WERI-Rb-1 (cell line): ENCODE data around the gene C2CD2.
A peak's percentile ranks its signal among the peaks of the same experiment; 100 is the strongest.

ENCODE experiments used
- DNase-seq: peaks from one replicate; pipeline ENCODE4 v3.0.0-alpha.2; 2020
- H3K27ac ChIP-seq: fragments of 250-450 bp; sonication (Bioruptor Pico); 2 replicates; pipeline ENCODE4 v1.5.1; 2020; ENCODE audit warnings: mild to moderate bottlenecking, moderate library complexity
- H3K27me3 ChIP-seq: fragments of 250-450 bp; sonication (Bioruptor Pico); 2 replicates; pipeline ENCODE4 v1.5.1; 2021; ENCODE audit warnings: mild to moderate bottlenecking, low read depth, moderate library complexity; ENCODE audit not compliant: insufficient read depth, severe bottlenecking
- H3K36me3 ChIP-seq: fragments of 250-450 bp; sonication (Bioruptor Pico); 2 replicates; pipeline ENCODE4 v1.5.1; 2020; ENCODE audit warnings: mild to moderate bottlenecking, moderate library complexity
- H3K4me3 ChIP-seq: 2 replicates; pipeline ENCODE4 v1.5.1; 2011; ENCODE audit warnings: low read depth, mild to moderate bottlenecking, control low read depth, low read length
- H3K9me3 ChIP-seq: fragments of 250-450 bp; sonication (Bioruptor Pico); 2 replicates; pipeline ENCODE4 v1.5.1; 2021; ENCODE audit warnings: mild to moderate bottlenecking, moderate library complexity; ENCODE audit not compliant: severe bottlenecking
- TF ChIP-seq, protein P1 (sequence below): IDR thresholded peaks from 2 replicates; pipeline ENCODE4 v1.5.1; 2011; ENCODE audit warnings: low read depth, mild to moderate bottlenecking, control low read depth, inconsistent platforms, low read length

C2CD2 gene

DNA sequence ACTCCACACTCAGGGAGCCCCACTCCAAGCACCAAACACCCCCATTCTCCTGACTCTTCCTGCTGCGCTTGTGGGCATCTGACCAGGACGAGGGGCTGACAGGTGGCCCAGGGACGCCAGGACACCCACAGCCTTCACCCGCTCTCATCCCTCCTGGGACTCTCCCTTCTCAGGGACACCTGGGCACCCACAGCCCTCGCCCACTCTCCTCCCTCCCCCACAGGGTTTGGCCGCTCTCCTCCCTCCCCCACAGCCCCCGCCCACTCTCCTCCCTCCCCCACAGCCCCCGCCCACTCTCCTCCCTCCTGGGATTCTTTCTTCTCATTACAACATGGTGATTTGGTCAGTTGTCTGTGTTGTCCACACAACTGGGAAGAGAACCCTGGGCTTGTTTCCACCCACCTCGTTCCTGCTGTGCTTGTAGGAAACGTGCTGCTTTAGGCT, 118.1 kb downstream of the C2CD2 start:
- H3K27ac ChIP-seq: peak overlapping the region; percentile 35; the same call in 1 of the 2 replicates
- TF ChIP-seq, protein P1, sequence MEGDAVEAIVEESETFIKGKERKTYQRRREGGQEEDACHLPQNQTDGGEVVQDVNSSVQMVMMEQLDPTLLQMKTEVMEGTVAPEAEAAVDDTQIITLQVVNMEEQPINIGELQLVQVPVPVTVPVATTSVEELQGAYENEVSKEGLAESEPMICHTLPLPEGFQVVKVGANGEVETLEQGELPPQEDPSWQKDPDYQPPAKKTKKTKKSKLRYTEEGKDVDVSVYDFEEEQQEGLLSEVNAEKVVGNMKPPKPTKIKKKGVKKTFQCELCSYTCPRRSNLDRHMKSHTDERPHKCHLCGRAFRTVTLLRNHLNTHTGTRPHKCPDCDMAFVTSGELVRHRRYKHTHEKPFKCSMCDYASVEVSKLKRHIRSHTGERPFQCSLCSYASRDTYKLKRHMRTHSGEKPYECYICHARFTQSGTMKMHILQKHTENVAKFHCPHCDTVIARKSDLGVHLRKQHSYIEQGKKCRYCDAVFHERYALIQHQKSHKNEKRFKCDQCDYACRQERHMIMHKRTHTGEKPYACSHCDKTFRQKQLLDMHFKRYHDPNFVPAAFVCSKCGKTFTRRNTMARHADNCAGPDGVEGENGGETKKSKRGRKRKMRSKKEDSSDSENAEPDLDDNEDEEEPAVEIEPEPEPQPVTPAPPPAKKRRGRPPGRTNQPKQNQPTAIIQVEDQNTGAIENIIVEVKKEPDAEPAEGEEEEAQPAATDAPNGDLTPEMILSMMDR: no peak
- H3K9me3 ChIP-seq: no peaks in the 10 kb centered on the region
- H3K4me3 ChIP-seq: no peak overlapping the region
- no peaks in the 10 kb centered on the region for H3K27me3 ChIP-seq
- H3K36me3 ChIP-seq: peaks cover 32% of the 10 kb centered on the region
- DNase-seq: no peak
